22Rv1 (cell line): Measurements from ENCODE around the gene ANKS6.

Source experiments
- CTCF ChIP-seq: fragments of 450-650 bp; IDR thresholded peaks from 2 replicates; pipeline ENCODE4 v1.5.1; 2017; ENCODE audit warnings: mild to moderate bottlenecking
- ZFX ChIP-seq: fragments of 450-650 bp; IDR thresholded peaks from 2 replicates; pipeline ENCODE4 v1.6.1; 2017; ENCODE audit warnings: antibody characterized with exemption, borderline replicate concordance

DNA sequence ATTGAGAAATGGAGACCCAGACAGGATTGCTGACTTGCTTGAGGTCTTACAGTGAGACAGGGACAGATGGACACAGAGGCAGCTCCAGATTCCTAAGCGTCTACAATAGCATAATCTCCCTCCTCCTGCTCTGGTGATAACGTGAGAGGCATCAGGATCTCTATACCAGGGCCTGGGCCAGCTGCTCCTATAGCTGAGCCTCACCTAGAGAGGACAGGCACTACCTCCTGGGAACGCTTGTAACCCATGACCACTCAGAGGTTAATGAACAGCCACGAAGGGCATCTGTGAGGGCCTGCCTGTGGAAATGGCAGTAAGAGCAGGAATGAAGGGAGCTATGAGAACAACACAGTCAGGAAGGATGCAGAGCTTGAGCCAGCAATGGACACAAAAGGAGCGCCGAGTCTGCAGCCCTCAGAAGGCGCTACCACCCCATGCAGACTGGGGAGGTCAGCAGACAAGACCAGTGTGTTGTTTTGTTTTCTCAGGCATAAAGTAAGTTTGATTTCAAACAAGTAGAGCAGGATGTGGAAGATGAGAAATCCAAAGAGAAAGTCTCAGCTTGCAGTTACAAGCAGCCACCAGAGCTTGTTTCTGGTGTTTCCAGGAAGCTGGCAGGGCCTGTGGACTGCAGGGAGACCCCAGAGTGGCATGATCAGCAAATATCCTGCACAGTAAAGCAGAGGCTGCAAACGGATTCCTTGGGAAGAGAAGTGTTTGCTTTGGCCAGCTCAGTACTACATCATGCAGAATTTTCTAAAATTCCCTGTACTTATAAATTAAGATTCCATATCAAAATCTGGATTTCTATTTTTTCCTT, 17.4 kb downstream of the ANKS6 start:
- no peak for TF ChIP-seq CTCF
- no peak for TF ChIP-seq ZFX
